Small intestine (tissue), 7 donors: ENCODE results near the gene EPHA4. TPM values are rescaled to one million over a fixed set of nuclear protein-coding genes. Genes with fewer than 3 reads are reported as not detected.

Source experiments
- DNase-seq, 2 donors: peaks; one replicate each; pipeline versions ENCODE4 v3.0.0 to v3.0.0-alpha.2; 2013
- FAIRE-seq: peaks from 2 replicates; lab custom pipeline; 2012; peaks lifted over from hg19 to GRCh38; lab: Jason Lieb, UNC
- H3K27ac ChIP-seq, 3 donors: one replicate each; pipeline ENCODE4 v1.5.1; 2013; ENCODE audit warnings: low read length in 2 of 3, mild to moderate bottlenecking in 2 of 3, control low read depth in 1 of 3, inconsistent platforms in 1 of 3, low read depth in 1 of 3, moderate library complexity in 1 of 3
- H3K27me3 ChIP-seq, 3 donors: one replicate each; pipeline ENCODE4 v1.6.1; 2013; ENCODE audit warnings: low read length in 3 of 3, inconsistent platforms in 1 of 3; ENCODE audit not compliant: control insufficient read depth in 3 of 3, insufficient read depth in 3 of 3
- H3K36me3 ChIP-seq, 3 donors: one replicate each; pipeline ENCODE4 v1.6.1; 2013; ENCODE audit warnings: low read length in 3 of 3, inconsistent platforms in 1 of 3, low read depth in 1 of 3, mild to moderate bottlenecking in 1 of 3, moderate library complexity in 1 of 3; ENCODE audit not compliant: control insufficient read depth in 3 of 3, insufficient read depth in 2 of 3
- H3K4me1 ChIP-seq, 3 donors: one replicate each; pipeline ENCODE4 v1.6.1; 2013; ENCODE audit warnings: low read length in 2 of 3, inconsistent platforms in 1 of 3, low read depth in 1 of 3, mild to moderate bottlenecking in 1 of 3, moderate library complexity in 1 of 3; ENCODE audit not compliant: control insufficient read depth in 3 of 3, insufficient read depth in 2 of 3
- H3K4me3 ChIP-seq, 3 donors: one replicate each; pipeline ENCODE4 v1.5.1; 2013; ENCODE audit warnings: low read length in 3 of 3, control low read depth in 1 of 3, inconsistent platforms in 1 of 3, low read depth in 1 of 3, mild to moderate bottlenecking in 1 of 3, moderate library complexity in 1 of 3
- H3K9me3 ChIP-seq, 2 donors: one replicate each; pipeline ENCODE4 v1.6.1; 2013; ENCODE audit warnings: low read depth in 1 of 2, low read length in 1 of 2; ENCODE audit not compliant: control insufficient read depth in 2 of 2, insufficient read depth in 1 of 2
- WGBS, 3 donors: extraction: QIAGEN DNeasy Blood & Tissue Kit; methylation state at CpG; one replicate each; pipeline ENCODE4 v1.1.7; 2013; 5-methylcytosine and 5-hydroxymethylcytosine counted together
- polyA plus RNA-seq, 4 donors: library from polyadenylated mRNA; stranded (reverse) in 3 of 4; unstranded in 1 of 4; fragments of 200-250 nt in 3 of 4; fragments of 120-200 nt in 1 of 4; gene quantifications; one replicate each; pipeline versions ENCODE4 v1.2.1 to v1.2.3, GENCODE V29; 2013
- donor health status: healthy with polysubstance abuse.
- donor health status: control.
- donor health status: control.
- donor health status: Bipolar disorder and iron deficiency.
- donor health status: healthy.

The EPHA4 gene
- polyA plus RNA-seq, 4 donors, result 2.9 to 3.1 TPM; not detected in 2

DNA sequence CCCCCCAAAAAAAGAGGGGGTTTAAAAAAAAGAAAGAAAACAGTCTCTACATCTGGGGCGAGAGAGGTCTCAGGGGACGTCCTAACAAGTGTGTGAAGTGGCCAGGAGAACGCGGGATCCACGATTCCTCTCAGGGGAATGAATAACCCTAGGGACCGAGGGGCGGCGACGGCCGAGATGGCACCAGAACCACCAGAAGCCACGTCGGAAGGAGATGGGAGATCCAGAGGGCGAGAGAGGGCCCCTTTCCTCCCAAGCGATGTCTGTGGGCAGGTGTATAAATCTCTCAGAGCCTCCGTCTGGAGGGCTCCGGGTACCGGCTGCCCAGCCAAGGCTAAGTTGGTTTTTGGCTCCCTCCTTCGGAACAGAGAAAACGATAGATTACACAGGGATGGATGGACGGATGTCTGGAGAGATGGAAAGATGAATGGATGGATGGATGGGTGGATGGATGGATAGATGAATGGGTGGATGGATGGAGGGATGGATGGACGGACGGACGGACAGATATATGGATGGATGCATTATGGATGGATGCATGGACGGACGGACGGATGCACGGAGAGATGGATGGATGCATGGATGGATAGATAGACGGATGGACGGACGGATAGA lies 1.7 kb downstream of the EPHA4 start:
- Histone ChIP-seq H3K36me3 (no peaks in the 10 kb centered on the region), H3K9me3 (no peaks in the 10 kb centered on the region), H3K4me3 (peak overlapping the region in 2 of 3 donors; percentile 47 to 80), H3K4me1 (peaks cover 0 to 14% (median 7%) of the 10 kb centered on the region in 3 donors), H3K27me3 (peaks cover 0 to 34% (median 12%) of the 10 kb centered on the region in 3 donors), H3K27ac (no peak overlapping the region)
- FAIRE-seq, result no peak
- DNase-seq, result peak in 1 of 2 donors; percentile 28
- WGBS, 3 donors, result 5 to 14% (median 12%) methylated on average over 30 of the region's 30 CpGs

DNA sequence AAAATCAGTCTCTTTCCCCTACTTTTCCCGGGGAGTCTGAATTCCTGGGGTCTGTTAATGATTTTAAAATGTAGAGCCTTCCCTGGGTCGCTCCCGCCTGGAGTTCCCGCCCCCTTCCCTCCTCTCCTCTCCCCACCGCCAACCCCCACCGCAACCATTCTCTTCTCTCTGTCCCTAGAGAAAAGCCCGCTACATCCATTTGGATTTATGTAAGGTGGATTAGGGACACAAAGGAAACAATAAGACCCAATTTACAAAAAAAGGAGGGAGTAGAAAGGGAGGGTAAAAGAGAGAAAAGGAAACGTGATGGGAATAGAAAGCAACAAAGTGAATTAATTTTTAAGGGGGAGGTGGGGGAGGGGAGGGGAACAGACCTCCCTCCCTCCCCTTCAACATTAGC lies 2.2 kb downstream of the EPHA4 start:
- no peaks in the 10 kb centered on the region for H3K36me3 ChIP-seq
- H3K27ac ChIP-seq, result no peak overlapping the region
- DNase-seq, result no peak
- peak overlapping the region in 1 of 3 donors; percentile 80 for H3K4me3 ChIP-seq
- H3K4me1 ChIP-seq, result peaks cover 0 to 14% (median 7%) of the 10 kb centered on the region in 3 donors
- FAIRE-seq, result no peak
- peaks cover 0 to 34% (median 12%) of the 10 kb centered on the region in 3 donors for H3K27me3 ChIP-seq
- WGBS, 3 donors, result 17 to 30% (median 20%) methylated on average over 8 of the region's 8 CpGs
- no peaks in the 10 kb centered on the region for H3K9me3 ChIP-seq

DNA sequence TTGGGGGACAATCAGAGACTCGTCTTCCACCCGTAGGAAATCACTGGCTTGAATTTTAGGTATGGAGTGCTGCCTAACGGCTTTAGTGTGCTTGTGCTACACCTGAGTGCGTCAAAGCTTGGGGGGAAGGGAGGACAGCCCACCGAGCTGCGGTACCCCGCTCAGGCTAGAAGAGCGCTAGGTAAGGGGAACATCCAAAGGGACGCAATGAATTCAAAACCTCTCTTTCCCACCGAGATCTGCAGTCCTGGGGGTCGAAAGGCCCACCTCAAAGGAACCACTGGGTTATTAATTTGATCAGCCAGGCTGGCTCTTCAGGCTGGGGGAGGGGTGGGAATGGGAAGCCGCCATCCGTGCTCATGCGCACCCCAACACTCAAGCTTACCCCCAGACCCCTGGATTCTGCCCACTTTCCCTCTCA lies 2.7 kb downstream of the EPHA4 start:
- H3K9me3 ChIP-seq, result no peaks in the 10 kb centered on the region
- H3K36me3 ChIP-seq, result no peaks in the 10 kb centered on the region
- WGBS, 3 donors, result 49 to 61% (median 54%) methylated on average over 14 of the region's 14 CpGs
- H3K27me3 ChIP-seq, result peaks cover 0 to 34% (median 12%) of the 10 kb centered on the region in 3 donors
- no peak for FAIRE-seq
- DNase-seq, result no peak
- H3K4me1 ChIP-seq, result peaks cover 0 to 14% (median 7%) of the 10 kb centered on the region in 3 donors
- H3K27ac ChIP-seq, result no peak overlapping the region
- no peak overlapping the region for H3K4me3 ChIP-seq

DNA sequence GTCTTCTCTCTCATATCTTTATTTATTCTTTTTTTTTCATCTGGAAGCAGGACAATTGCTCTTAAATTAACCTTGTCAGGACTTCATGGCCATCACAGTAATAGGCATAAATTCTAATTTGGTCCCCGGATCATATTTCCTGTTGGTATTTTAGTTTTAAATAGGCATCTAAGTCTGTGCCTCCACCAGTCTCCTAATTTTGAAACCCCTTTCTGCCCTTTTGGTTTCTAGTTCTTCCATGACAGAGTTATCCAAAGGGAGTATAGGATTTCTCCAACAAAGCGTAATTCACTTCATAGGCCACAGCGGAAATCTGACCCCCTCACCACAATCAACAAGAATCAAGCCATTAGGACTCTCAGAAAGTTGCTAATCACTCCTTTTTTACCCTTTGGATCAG lies 3.8 kb downstream of the EPHA4 start:
- DNase-seq, result no peak
- WGBS, 3 donors, result 91 to 97% (median 95%) methylated on average over 3 of the region's 3 CpGs
- no peak for FAIRE-seq
- no peak overlapping the region for H3K4me3 ChIP-seq
- peaks cover 0 to 34% (median 12%) of the 10 kb centered on the region in 3 donors for H3K27me3 ChIP-seq
- peaks cover 0 to 2% (median 0%) of the 10 kb centered on the region in 3 donors for H3K36me3 ChIP-seq
- no peaks in the 10 kb centered on the region for H3K9me3 ChIP-seq
- no peak overlapping the region for H3K27ac ChIP-seq
- peaks cover 0 to 9% (median 7%) of the 10 kb centered on the region in 3 donors for H3K4me1 ChIP-seq

DNA sequence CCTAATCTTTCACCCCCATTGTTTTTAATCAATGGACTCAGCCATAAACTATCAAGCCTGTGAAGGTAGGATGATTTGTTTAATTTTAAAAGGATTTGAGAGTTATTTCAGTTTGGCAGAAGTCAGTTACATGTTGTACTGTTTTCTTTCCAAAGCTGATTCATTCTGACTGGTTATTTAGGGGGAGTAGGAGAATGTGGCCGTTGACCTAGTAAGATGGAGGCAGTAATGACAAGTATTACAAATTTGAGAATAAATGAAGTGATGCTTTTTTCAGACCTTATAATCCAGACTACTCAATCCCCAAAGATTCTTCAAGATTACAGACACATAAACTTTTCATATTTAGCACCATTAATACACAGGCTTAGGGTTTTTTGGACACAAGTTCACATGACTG lies 4.3 kb downstream of the EPHA4 start:
- WGBS, 3 donors, result 68 to 78% (median 70%) methylated on average over 1 of the region's 1 CpG
- peaks cover 0 to 34% (median 12%) of the 10 kb centered on the region in 3 donors for H3K27me3 ChIP-seq
- FAIRE-seq, result no peak

DNA sequence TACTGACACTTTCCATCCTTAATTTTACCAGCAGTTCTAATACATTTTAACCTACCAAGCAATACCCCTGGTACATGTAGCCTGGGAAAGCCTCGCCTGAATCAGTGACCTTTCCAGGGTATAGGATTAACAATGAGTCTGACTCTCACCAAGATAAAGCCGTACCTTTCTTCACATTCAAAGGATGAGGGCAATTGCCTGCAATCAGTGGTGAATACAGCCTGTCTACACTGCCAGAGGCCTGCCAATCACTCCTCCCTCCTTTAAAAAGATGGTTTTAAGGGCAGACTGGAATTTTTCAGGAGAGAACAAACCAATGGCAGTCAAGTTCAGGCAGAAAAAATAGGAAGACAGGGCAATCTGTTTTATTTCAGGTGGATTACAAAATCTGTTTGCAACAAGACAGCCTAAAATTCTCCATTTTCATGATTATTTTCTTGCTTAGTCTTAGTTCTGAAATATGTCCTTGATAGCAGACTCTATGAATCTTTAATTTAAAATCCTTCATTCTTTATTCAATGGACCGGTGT lies 4.8 kb downstream of the EPHA4 start:
- no peak overlapping the region for H3K27ac ChIP-seq
- DNase-seq, result no peak
- no peaks in the 10 kb centered on the region for H3K9me3 ChIP-seq
- H3K36me3 ChIP-seq, result peaks cover 0 to 2% (median 0%) of the 10 kb centered on the region in 3 donors
- WGBS, 3 donors, result 51 to 78% (median 71%) methylated on average over 3 of the region's 3 CpGs
- no peak for FAIRE-seq
- H3K4me1 ChIP-seq, result peaks cover 0 to 9% (median 7%) of the 10 kb centered on the region in 3 donors
- H3K4me3 ChIP-seq, result no peak overlapping the region
- H3K27me3 ChIP-seq, result peaks cover 0 to 34% (median 12%) of the 10 kb centered on the region in 3 donors

More for the DNA sequence above, 4.3 kb downstream of the EPHA4 start:
- Histone ChIP-seq H3K27ac (no peak overlapping the region), H3K9me3 (no peaks in the 10 kb centered on the region), H3K36me3 (peaks cover 0 to 2% (median 0%) of the 10 kb centered on the region in 3 donors), H3K4me1 (peaks cover 0 to 9% (median 7%) of the 10 kb centered on the region in 3 donors), H3K4me3 (no peak overlapping the region)
- no peak for DNase-seq

DNA sequence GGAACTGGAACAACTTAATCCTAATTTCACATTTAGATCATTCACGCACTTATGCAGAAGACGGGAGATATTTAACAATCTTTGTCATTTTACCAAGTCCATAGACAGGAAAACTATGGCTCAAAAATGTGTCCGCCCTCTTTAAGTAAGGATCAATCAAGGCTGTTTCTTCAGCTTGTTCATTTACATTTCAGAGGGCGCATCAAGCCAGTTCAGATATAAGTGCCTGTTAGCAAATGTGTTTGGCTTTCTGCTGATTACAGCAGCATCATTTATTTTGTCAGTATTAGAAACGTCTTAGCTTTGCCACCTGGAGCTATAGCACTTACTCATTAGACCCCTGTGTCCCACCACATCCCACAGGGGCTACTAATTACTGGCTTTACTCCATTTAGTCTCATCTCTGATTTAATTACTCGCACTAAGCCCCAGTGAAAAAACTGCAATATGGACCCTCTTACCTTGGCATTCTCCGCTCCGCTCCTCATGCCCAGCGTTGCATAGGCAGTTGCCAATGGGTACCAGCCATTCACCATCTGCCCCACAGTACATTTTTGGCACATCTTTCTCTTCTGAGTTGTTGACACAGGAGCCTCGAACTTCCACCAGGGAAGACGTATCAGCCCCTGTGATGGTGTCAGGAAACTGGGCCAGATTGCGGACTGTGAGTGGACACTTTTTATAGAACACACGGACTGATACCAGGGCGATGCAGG lies 8.7 kb downstream of the EPHA4 start:
- FAIRE-seq (no peak), DNase-seq (no peak)
- Histone ChIP-seq H3K4me3 (no peak overlapping the region), H3K27me3 (peaks cover 0 to 4% (median 1%) of the 10 kb centered on the region in 3 donors), H3K9me3 (no peaks in the 10 kb centered on the region), H3K36me3 (peaks cover 0 to 2% (median 0%) of the 10 kb centered on the region in 3 donors), H3K4me1 (no peaks in the 10 kb centered on the region), H3K27ac (no peak overlapping the region)
- whole genome bisulfite sequencing, 3 donors, result 85 to 92% (median 91%) methylated on average over 14 of the region's 14 CpGs

DNA sequence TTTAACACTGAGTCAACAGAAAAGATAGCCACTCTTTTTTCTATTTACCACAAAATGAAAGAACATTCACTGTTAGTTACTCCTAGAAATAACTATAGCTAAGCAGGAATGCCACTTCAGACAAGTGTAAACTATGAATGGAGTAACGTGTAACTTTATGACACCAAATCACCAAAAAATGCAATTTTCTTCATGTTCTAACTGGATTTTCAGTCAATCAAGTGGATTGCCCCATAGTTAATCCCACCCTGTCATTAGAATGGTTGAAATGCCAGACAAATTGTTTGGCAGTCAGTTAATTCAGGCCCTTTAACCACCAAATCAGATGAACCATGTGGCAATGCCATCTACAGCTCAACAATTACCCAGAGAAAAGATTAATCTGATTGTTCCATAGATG lies 9.9 kb downstream of the EPHA4 start:
- H3K4me1 ChIP-seq, result no peaks in the 10 kb centered on the region
- 80 to 86% (median 84%) methylated on average over 1 of the region's 1 CpG for WGBS, 3 donors
- DNase-seq (no peak), FAIRE-seq (no peak)
- no peak overlapping the region for H3K4me3 ChIP-seq
- H3K9me3 ChIP-seq, result no peaks in the 10 kb centered on the region
- H3K27ac ChIP-seq, result no peak overlapping the region
- H3K27me3 ChIP-seq, result peaks cover 0 to 1% (median 0%) of the 10 kb centered on the region in 3 donors
- H3K36me3 ChIP-seq, result peaks cover 0 to 2% (median 0%) of the 10 kb centered on the region in 3 donors
